Skeletal muscle tissue (tissue), 4 donors: ENCODE results near the gene SH3BGRL2. TPM values are rescaled to one million over a fixed set of nuclear protein-coding genes. Genes with fewer than 3 reads are reported as not detected.

Source experiments
- H3K27ac ChIP-seq: one replicate; pipeline ENCODE4 v1.7.0; 2013; ENCODE audit warnings: mild to moderate bottlenecking, low read depth, low read length, inconsistent platforms
- H3K27me3 ChIP-seq, 3 donors: one replicate each; pipeline ENCODE4 v1.7.0; 2013; ENCODE audit warnings: low read length in 3 of 3; ENCODE audit not compliant: control insufficient read depth in 3 of 3, insufficient read depth in 3 of 3
- H3K36me3 ChIP-seq, 3 donors: one replicate each; pipeline ENCODE4 v1.7.0; 2013; ENCODE audit warnings: low read length in 3 of 3; ENCODE audit not compliant: control insufficient read depth in 3 of 3, insufficient read depth in 3 of 3
- H3K4me1 ChIP-seq, 3 donors: one replicate each; pipeline ENCODE4 v1.7.0; 2013; ENCODE audit warnings: low read length in 3 of 3, mild to moderate bottlenecking in 3 of 3; ENCODE audit not compliant: control insufficient read depth in 3 of 3, insufficient read depth in 3 of 3
- H3K4me3 ChIP-seq, 3 donors: one replicate each; pipeline ENCODE4 v1.7.0; 2013; ENCODE audit warnings: low read length in 3 of 3
- H3K9ac ChIP-seq, 3 donors: one replicate each; pipeline ENCODE4 v1.7.0; 2013; ENCODE audit warnings: low read length in 3 of 3, mild to moderate bottlenecking in 3 of 3, moderate library complexity in 2 of 3, low read depth in 1 of 3
- H3K9me3 ChIP-seq, 3 donors: one replicate each; pipeline ENCODE4 v1.7.0; 2013; ENCODE audit warnings: low read length in 3 of 3; ENCODE audit not compliant: control insufficient read depth in 3 of 3
- total RNA-seq: library from RNA; depleted of rRNA; stranded (reverse); fragments of >200 nt; gene quantifications from one replicate; pipeline ENCODE4 v1.2.3, GENCODE V29; 2014
- donor health status: Osteomylitis.

Gene SH3BGRL2
- total RNA-seq, 1 donor from 2014 or later: 4.7 TPM

- H3K9ac ChIP-seq: peak overlapping the region in 1 of 3 donors; percentile 54
- H3K9me3 ChIP-seq: no peaks in the 10 kb centered on the region
- no peaks in the 10 kb centered on the region for H3K36me3 ChIP-seq
- peaks cover 0 to 3% (median 2%) of the 10 kb centered on the region in 3 donors for H3K4me1 ChIP-seq
- no peak overlapping the region for H3K4me3 ChIP-seq
- H3K27ac ChIP-seq: no peak overlapping the region
- no peaks in the 10 kb centered on the region for H3K27me3 ChIP-seq
These were observed 55.7 kb downstream of the SH3BGRL2 start for GRCh38 chr6:79686707-79687309.

- Histone ChIP-seq H3K27me3 (no peaks in the 10 kb centered on the region), H3K4me1 (peaks cover 0 to 3% (median 2%) of the 10 kb centered on the region in 3 donors), H3K36me3 (no peaks in the 10 kb centered on the region), H3K9me3 (no peaks in the 10 kb centered on the region), H3K4me3 (no peak overlapping the region), H3K27ac (no peak overlapping the region), H3K9ac (no peak overlapping the region)
These were observed 56.6 kb downstream of the SH3BGRL2 start for GRCh38 chr6:79687759-79688158.

GRCh38 chr6:79694156-79694555 is 63.0 kb downstream of the SH3BGRL2 start:
- H3K27ac ChIP-seq: no peak overlapping the region
- no peak overlapping the region for H3K4me3 ChIP-seq

GRCh38 chr6:79694623-79695343 is 63.7 kb downstream of the SH3BGRL2 start:
- no peaks in the 10 kb centered on the region for H3K27me3 ChIP-seq
- no peaks in the 10 kb centered on the region for H3K9me3 ChIP-seq
- H3K27ac ChIP-seq: no peak overlapping the region
- peaks cover 0 to 5% (median 0%) of the 10 kb centered on the region in 3 donors for H3K4me1 ChIP-seq
- no peak overlapping the region for H3K4me3 ChIP-seq
- peaks cover 0 to 3% (median 0%) of the 10 kb centered on the region in 3 donors for H3K36me3 ChIP-seq
- no peak overlapping the region for H3K9ac ChIP-seq

More at GRCh38 chr6:79694156-79694555, 63.0 kb downstream of the SH3BGRL2 start:
- Histone ChIP-seq H3K27me3 (no peaks in the 10 kb centered on the region), H3K36me3 (no peaks in the 10 kb centered on the region), H3K9me3 (no peaks in the 10 kb centered on the region), H3K4me1 (peaks cover 0 to 5% (median 0%) of the 10 kb centered on the region in 3 donors), H3K9ac (no peak overlapping the region)

- Histone ChIP-seq H3K27ac (no peak overlapping the region), H3K4me1 (peaks cover 0 to 5% (median 0%) of the 10 kb centered on the region in 3 donors), H3K9me3 (no peaks in the 10 kb centered on the region), H3K4me3 (no peak overlapping the region), H3K36me3 (peaks cover 0 to 4% (median 0%) of the 10 kb centered on the region in 3 donors), H3K9ac (no peak overlapping the region), H3K27me3 (no peaks in the 10 kb centered on the region)
These were observed 66.3 kb downstream of the SH3BGRL2 start for GRCh38 chr6:79697430-79697829.

- no peak overlapping the region for H3K9ac ChIP-seq
- H3K27ac ChIP-seq: no peak overlapping the region
- no peak overlapping the region for H3K4me3 ChIP-seq
- peaks cover 0 to 5% (median 0%) of the 10 kb centered on the region in 3 donors for H3K4me1 ChIP-seq
- no peaks in the 10 kb centered on the region for H3K27me3 ChIP-seq
- H3K36me3 ChIP-seq: peaks cover 0 to 7% (median 0%) of the 10 kb centered on the region in 3 donors
- H3K9me3 ChIP-seq: no peaks in the 10 kb centered on the region
These were observed 68.5 kb downstream of the SH3BGRL2 start for GRCh38 chr6:79699606-79700005.

- H3K9me3 ChIP-seq: no peaks in the 10 kb centered on the region
- H3K4me1 ChIP-seq: no peaks in the 10 kb centered on the region
- H3K27ac ChIP-seq: no peak overlapping the region
- H3K36me3 ChIP-seq: peaks cover 0 to 7% (median 0%) of the 10 kb centered on the region in 3 donors
- H3K4me3 ChIP-seq: no peak overlapping the region
- no peak overlapping the region for H3K9ac ChIP-seq
- no peaks in the 10 kb centered on the region for H3K27me3 ChIP-seq
These were observed 71.6 kb downstream of the SH3BGRL2 start for GRCh38 chr6:79702691-79703090.

- H3K9ac ChIP-seq: no peak overlapping the region
- H3K36me3 ChIP-seq: peaks cover 0 to 7% (median 0%) of the 10 kb centered on the region in 3 donors
- H3K4me1 ChIP-seq: no peaks in the 10 kb centered on the region
- H3K9me3 ChIP-seq: no peaks in the 10 kb centered on the region
- no peak overlapping the region for H3K4me3 ChIP-seq
- H3K27ac ChIP-seq: no peak overlapping the region
- no peaks in the 10 kb centered on the region for H3K27me3 ChIP-seq
These were observed 73.1 kb downstream of the SH3BGRL2 start for GRCh38 chr6:79704200-79704599.

- Histone ChIP-seq H3K4me3 (no peak overlapping the region), H3K27me3 (no peaks in the 10 kb centered on the region), H3K4me1 (no peaks in the 10 kb centered on the region), H3K36me3 (peaks cover 0 to 3% (median 0%) of the 10 kb centered on the region in 3 donors), H3K9me3 (no peaks in the 10 kb centered on the region), H3K27ac (no peak overlapping the region), H3K9ac (no peak overlapping the region)
These were observed 74.4 kb downstream of the SH3BGRL2 start for GRCh38 chr6:79705456-79705995.

GRCh38 chr6:79706527-79706926 is 75.4 kb downstream of the SH3BGRL2 start:
- H3K4me3 ChIP-seq: no peak overlapping the region
- no peaks in the 10 kb centered on the region for H3K9me3 ChIP-seq
- peaks cover 0 to 3% (median 0%) of the 10 kb centered on the region in 3 donors for H3K36me3 ChIP-seq
- H3K27me3 ChIP-seq: no peaks in the 10 kb centered on the region
- H3K4me1 ChIP-seq: peaks cover 0 to under 1% (median 0%) of the 10 kb centered on the region in 3 donors
- no peak overlapping the region for H3K27ac ChIP-seq
- no peak overlapping the region for H3K9ac ChIP-seq
